ENCODE measurements around the gene MOB2.

The MOB2 gene

GRCh38 chr11:1508986-1509385, 22.4 kb upstream of the MOB2 start:
- WGBS (ENCODE audit: insufficient coverage), result 93% methylated on average over 10 of the region's 10 CpGs
- Histone ChIP-seq H3K4me3 (ENCODE audit: control insufficient read depth in 1 of 7, extremely low read depth in 1 of 7, insufficient read depth in 4 of 7, low read depth in 2 of 7, low read length in 6 of 7) (no peak overlapping the region), H3K27ac (ENCODE audit: insufficient read depth in 1 of 2, low read depth in 1 of 2, low read length in 2 of 2, poor library complexity in 1 of 2, severe bottlenecking in 2 of 2) (no peak overlapping the region), H3K9me3 (ENCODE audit: control extremely low read depth in 1 of 5, control insufficient read depth in 4 of 5, insufficient read depth in 2 of 5, low read depth in 1 of 5, low read length in 4 of 5) (no peaks in the 10 kb centered on the region), H3K36me3 (ENCODE audit: control insufficient read depth in 4 of 4, insufficient read depth in 4 of 4, low read length in 3 of 4) (peaks cover 0 to 5% (median 0%) of the 10 kb centered on the region in 4 experiments), H3K4me1 (ENCODE audit: control extremely low read depth in 1 of 4, control insufficient read depth in 4 of 4, insufficient read depth in 4 of 4, low read length in 3 of 4) (peaks cover 0 to 27% (median 22%) of the 10 kb centered on the region in 4 experiments), H3K27me3 (replicated peaks in 2 of 5; ENCODE audit: control insufficient read depth in 4 of 5, insufficient read depth in 5 of 5, low read length in 4 of 5) (no peaks in the 10 kb centered on the region)
- no peak for DNase-seq
- ChIA-PET POLR2A (no interaction called here), CTCF (no interaction called here)

- WGBS (ENCODE audit: insufficient coverage), result 93% methylated on average over 12 of the region's 15 CpGs
- no peaks in the 10 kb centered on the region for H3K9me3 ChIP-seq (ENCODE audit: control extremely low read depth in 1 of 5, control insufficient read depth in 4 of 5, insufficient read depth in 2 of 5, low read depth in 1 of 5, low read length in 4 of 5)
- POLR2A ChIA-PET, result no interaction called here
- no peak for DNase-seq
- H3K4me1 ChIP-seq (ENCODE audit: control extremely low read depth in 1 of 4, control insufficient read depth in 4 of 4, insufficient read depth in 4 of 4, low read length in 3 of 4), result peaks cover 0 to 27% (median 22%) of the 10 kb centered on the region in 4 experiments
- H3K27me3 ChIP-seq (replicated peaks in 2 of 5; ENCODE audit: control insufficient read depth in 4 of 5, insufficient read depth in 5 of 5, low read length in 4 of 5), result no peaks in the 10 kb centered on the region
- no peaks in the 10 kb centered on the region for H3K36me3 ChIP-seq (ENCODE audit: control insufficient read depth in 4 of 4, insufficient read depth in 4 of 4, low read length in 3 of 4)
- H3K4me3 ChIP-seq (ENCODE audit: control insufficient read depth in 1 of 7, extremely low read depth in 1 of 7, insufficient read depth in 4 of 7, low read depth in 2 of 7, low read length in 6 of 7), result no peak overlapping the region
- CTCF ChIA-PET, result interaction anchor here (1.2 kb wide), 1 partner anchor 306 kb away, joined by 3 read pairs; no protein-coding TSS in a partner anchor
- no peak overlapping the region for H3K27ac ChIP-seq (ENCODE audit: insufficient read depth in 1 of 2, low read depth in 1 of 2, low read length in 2 of 2, poor library complexity in 1 of 2, severe bottlenecking in 2 of 2)
Measured at GRCh38 chr11:1508491-1508891, 21.9 kb upstream of the MOB2 start.

- CTCF ChIA-PET, result interaction anchor here (0.6 to 1.2 kb wide), 3 partner anchors 8 to 305 kb away, joined by 3 to 4 read pairs (median 3); no protein-coding TSS in a partner anchor
Measured at GRCh38 chr11:1507381-1508140, 21.0 kb upstream of the MOB2 start.

DNA sequence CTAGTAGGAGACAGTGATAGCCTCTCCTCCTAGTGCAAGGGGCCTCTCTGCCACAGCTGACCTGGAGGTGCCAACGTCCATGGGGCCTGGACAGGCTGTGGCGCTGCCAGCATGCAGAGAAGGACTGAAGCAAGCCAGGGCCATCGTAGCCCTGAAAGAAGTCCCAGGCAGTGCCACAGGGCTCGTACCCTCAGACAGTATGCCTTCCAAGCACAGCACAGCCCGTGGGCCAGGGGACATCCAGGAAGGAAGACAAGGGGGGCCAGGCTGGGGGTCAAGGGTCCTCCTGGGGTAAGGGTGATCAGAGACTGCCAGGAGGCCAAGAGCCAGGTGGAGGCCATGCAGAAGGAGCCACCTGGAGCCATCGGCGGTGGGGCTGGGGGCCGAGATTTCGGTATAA, 20.4 kb upstream of the MOB2 start:
- H3K27me3 ChIP-seq (replicated peaks in 2 of 5; ENCODE audit: control insufficient read depth in 4 of 5, insufficient read depth in 5 of 5, low read length in 4 of 5), result no peaks in the 10 kb centered on the region
- POLR2A ChIA-PET, result no interaction called here
- CTCF ChIA-PET, result interaction anchor here (0.6 to 1.3 kb wide), 2 partner anchors 8 to 86 kb away, joined by 4 to 6 read pairs; no protein-coding TSS in a partner anchor
- peaks cover 0 to 27% (median 22%) of the 10 kb centered on the region in 4 experiments for H3K4me1 ChIP-seq (ENCODE audit: control extremely low read depth in 1 of 4, control insufficient read depth in 4 of 4, insufficient read depth in 4 of 4, low read length in 3 of 4)
- H3K27ac ChIP-seq (ENCODE audit: insufficient read depth in 1 of 2, low read depth in 1 of 2, low read length in 2 of 2, poor library complexity in 1 of 2, severe bottlenecking in 2 of 2), result no peak overlapping the region
- H3K36me3 ChIP-seq (ENCODE audit: control insufficient read depth in 4 of 4, insufficient read depth in 4 of 4, low read length in 3 of 4), result no peaks in the 10 kb centered on the region
- no peaks in the 10 kb centered on the region for H3K9me3 ChIP-seq (ENCODE audit: control extremely low read depth in 1 of 5, control insufficient read depth in 4 of 5, insufficient read depth in 2 of 5, low read depth in 1 of 5, low read length in 4 of 5)
- no peak for DNase-seq
- no peak overlapping the region for H3K4me3 ChIP-seq (ENCODE audit: control insufficient read depth in 1 of 7, extremely low read depth in 1 of 7, insufficient read depth in 4 of 7, low read depth in 2 of 7, low read length in 6 of 7)
- WGBS (ENCODE audit: insufficient coverage), result 87% methylated on average over 9 of the region's 9 CpGs

More at GRCh38 chr11:1507381-1508140, 21.0 kb upstream of the MOB2 start:
- Histone ChIP-seq H3K4me1 (ENCODE audit: control extremely low read depth in 1 of 4, control insufficient read depth in 4 of 4, insufficient read depth in 4 of 4, low read length in 3 of 4) (peaks cover 0 to 27% (median 22%) of the 10 kb centered on the region in 4 experiments), H3K4me3 (ENCODE audit: control insufficient read depth in 1 of 7, extremely low read depth in 1 of 7, insufficient read depth in 4 of 7, low read depth in 2 of 7, low read length in 6 of 7) (peak overlapping the region in 1 of 7 experiments; percentile 33), H3K9me3 (ENCODE audit: control extremely low read depth in 1 of 5, control insufficient read depth in 4 of 5, insufficient read depth in 2 of 5, low read depth in 1 of 5, low read length in 4 of 5) (no peaks in the 10 kb centered on the region), H3K27me3 (replicated peaks in 2 of 5; ENCODE audit: control insufficient read depth in 4 of 5, insufficient read depth in 5 of 5, low read length in 4 of 5) (no peaks in the 10 kb centered on the region), H3K27ac (ENCODE audit: insufficient read depth in 1 of 2, low read depth in 1 of 2, low read length in 2 of 2, poor library complexity in 1 of 2, severe bottlenecking in 2 of 2) (no peak overlapping the region), H3K36me3 (ENCODE audit: control insufficient read depth in 4 of 4, insufficient read depth in 4 of 4, low read length in 3 of 4) (no peaks in the 10 kb centered on the region)
- POLR2A ChIA-PET, result interaction anchor here (0.6 kb wide), 1 partner anchor 87 kb away, joined by 4 read pairs; no protein-coding TSS in a partner anchor
- WGBS (ENCODE audit: insufficient coverage), result 42% methylated on average over 18 of the region's 21 CpGs
- no peak for DNase-seq

GRCh38 chr11:1505480-1505879, 18.9 kb upstream of the MOB2 start:
- ChIA-PET CTCF (interaction anchor here (1.0 kb wide), 1 partner anchor 13 kb away, joined by 3 read pairs; no protein-coding TSS in a partner anchor), POLR2A (no interaction called here)
- Histone ChIP-seq H3K9me3 (ENCODE audit: control extremely low read depth in 1 of 5, control insufficient read depth in 4 of 5, insufficient read depth in 2 of 5, low read depth in 1 of 5, low read length in 4 of 5) (no peaks in the 10 kb centered on the region), H3K4me3 (ENCODE audit: control insufficient read depth in 1 of 7, extremely low read depth in 1 of 7, insufficient read depth in 4 of 7, low read depth in 2 of 7, low read length in 6 of 7) (no peak overlapping the region), H3K4me1 (ENCODE audit: control extremely low read depth in 1 of 4, control insufficient read depth in 4 of 4, insufficient read depth in 4 of 4, low read length in 3 of 4) (peaks cover 0 to 23% (median 22%) of the 10 kb centered on the region in 4 experiments), H3K27me3 (replicated peaks in 2 of 5; ENCODE audit: control insufficient read depth in 4 of 5, insufficient read depth in 5 of 5, low read length in 4 of 5) (no peaks in the 10 kb centered on the region), H3K36me3 (ENCODE audit: control insufficient read depth in 4 of 4, insufficient read depth in 4 of 4, low read length in 3 of 4) (peaks cover 0 to 4% (median 0%) of the 10 kb centered on the region in 4 experiments), H3K27ac (ENCODE audit: insufficient read depth in 1 of 2, low read depth in 1 of 2, low read length in 2 of 2, poor library complexity in 1 of 2, severe bottlenecking in 2 of 2) (no peak overlapping the region)
- 94% methylated on average over 10 of the region's 11 CpGs for WGBS (ENCODE audit: insufficient coverage)
- DNase-seq, result no peak

DNA sequence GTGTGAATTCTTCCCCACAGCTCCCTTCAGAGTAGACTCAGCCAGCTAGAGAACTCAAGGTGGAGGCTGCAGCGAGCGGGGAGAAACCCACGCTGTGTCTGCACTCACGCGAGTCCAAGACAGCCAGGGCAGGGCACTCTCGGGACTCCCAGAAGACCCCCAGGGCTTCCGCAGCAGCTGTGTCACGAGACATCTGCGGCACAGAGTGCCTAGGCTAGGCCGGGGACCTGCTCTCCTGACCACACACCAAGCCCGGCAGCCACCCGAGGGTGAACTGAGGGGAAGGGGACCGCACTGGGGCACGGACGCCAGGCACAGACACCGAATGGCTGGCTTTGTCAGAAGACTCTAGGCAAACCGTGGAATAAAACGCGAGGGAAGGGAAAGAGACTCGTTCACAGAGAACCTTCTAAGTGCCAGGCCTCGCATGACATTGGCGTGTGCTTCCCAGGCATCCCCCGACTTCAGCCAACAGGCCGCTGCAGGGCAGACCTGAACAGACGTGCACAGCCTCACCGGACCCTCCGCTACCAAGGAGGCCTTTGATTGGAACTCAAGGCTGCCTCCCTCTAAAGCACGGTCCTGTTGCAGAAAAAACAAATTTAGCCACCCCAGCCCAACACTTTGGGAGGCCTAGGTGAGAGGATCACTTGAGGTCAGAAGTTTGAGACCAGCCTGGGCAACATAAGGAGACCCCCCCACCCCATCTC, 18.2 kb upstream of the MOB2 start:
- POLR2A ChIA-PET, result no interaction called here
- no peak for DNase-seq
- Histone ChIP-seq H3K4me1 (ENCODE audit: control extremely low read depth in 1 of 4, control insufficient read depth in 4 of 4, insufficient read depth in 4 of 4, low read length in 3 of 4) (peaks cover 0 to 23% (median 22%) of the 10 kb centered on the region in 4 experiments), H3K9me3 (ENCODE audit: control extremely low read depth in 1 of 5, control insufficient read depth in 4 of 5, insufficient read depth in 2 of 5, low read depth in 1 of 5, low read length in 4 of 5) (no peaks in the 10 kb centered on the region), H3K4me3 (ENCODE audit: control insufficient read depth in 1 of 7, extremely low read depth in 1 of 7, insufficient read depth in 4 of 7, low read depth in 2 of 7, low read length in 6 of 7) (no peak overlapping the region), H3K27me3 (replicated peaks in 2 of 5; ENCODE audit: control insufficient read depth in 4 of 5, insufficient read depth in 5 of 5, low read length in 4 of 5) (no peaks in the 10 kb centered on the region), H3K36me3 (ENCODE audit: control insufficient read depth in 4 of 4, insufficient read depth in 4 of 4, low read length in 3 of 4) (peaks cover 0 to 9% (median 3%) of the 10 kb centered on the region in 4 experiments), H3K27ac (ENCODE audit: insufficient read depth in 1 of 2, low read depth in 1 of 2, low read length in 2 of 2, poor library complexity in 1 of 2, severe bottlenecking in 2 of 2) (no peak overlapping the region)
- 98% methylated on average over 23 of the region's 28 CpGs for WGBS (ENCODE audit: insufficient coverage)
- CTCF ChIA-PET, result interaction anchor here (1.0 to 1.7 kb wide), 2 partner anchors 10 to 12 kb away, joined by 3 to 8 read pairs; no protein-coding TSS in a partner anchor
